HL-60/S4 treated with retinoic acid at 250 ng/mL for 4 days and 3 days (cell line): ENCODE measurements around the gene TTR.

ENCODE experiments used
- in situ Hi-C: fragments of 300-500 bp; cut with MboI; formaldehyde crosslinking; loops from 2 replicates; pipeline ENCODE4 v1.7.0; 2022; ENCODE audit warnings: low sequenced_read_pairs

The TTR gene

GRCh38 chr18:31577195-31577594 lies 14.5 kb upstream of the TTR start:
- in situ Hi-C loops: no loop called here

GRCh38 chr18:31578126-31578525 lies 13.6 kb upstream of the TTR start:
- in situ Hi-C loops: no loop called here

DNA sequence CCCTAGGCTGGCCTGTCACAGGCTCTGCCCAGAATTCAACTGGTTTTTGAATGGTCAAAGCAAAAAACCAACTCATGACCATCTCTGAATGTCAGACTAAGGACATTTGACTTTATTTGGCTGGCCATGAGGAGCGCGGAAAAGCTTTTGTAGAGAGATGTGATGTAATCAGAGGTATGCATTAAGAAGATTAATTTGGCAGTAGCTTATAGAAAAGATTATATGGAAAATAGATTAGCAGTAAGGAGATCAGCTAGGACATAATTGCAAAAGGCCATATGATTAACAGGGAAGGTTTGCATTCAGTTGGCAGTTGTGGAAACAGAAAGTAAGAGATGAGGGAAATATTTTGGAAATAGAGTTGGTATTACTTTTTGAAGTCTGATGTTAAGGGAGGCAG lies 12.3 kb upstream of the TTR start:
- in situ Hi-C loops: no loop called here

DNA sequence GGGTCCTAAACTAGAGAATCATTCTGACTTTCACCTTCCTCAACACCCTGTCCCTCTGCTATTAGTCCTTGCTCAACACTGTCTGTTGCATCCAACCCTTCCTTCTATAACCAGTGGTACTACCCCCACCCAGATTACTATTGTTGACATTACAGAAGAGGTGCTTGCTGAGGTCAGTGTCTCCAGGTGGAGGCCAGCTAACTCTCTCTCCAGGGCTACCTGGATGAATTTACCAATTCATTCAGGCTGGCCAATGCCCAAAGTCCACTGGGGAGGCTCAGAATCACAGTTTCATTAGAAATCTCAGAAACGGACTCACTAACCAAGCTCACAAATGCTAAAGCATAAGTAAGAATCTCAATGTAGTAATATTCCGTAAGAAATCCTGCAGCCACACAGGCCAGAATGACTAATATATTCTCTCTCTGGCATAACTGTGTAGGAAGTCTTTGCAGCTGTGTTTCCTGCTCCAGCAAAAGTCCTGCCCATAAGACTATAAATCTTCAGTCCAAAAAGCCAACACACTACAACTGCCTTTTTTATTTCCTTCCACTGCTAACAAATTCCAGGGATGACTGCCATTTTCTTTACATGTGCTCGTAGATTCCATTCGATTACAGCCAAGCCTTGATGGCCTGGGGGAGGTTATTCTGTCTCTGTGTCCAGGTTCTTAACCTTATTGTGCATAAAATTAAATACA lies 10.0 kb upstream of the TTR start:
- in situ Hi-C loops: no loop called here

GRCh38 chr18:31583185-31583854 lies 8.4 kb upstream of the TTR start:
- in situ Hi-C loops: no loop called here

GRCh38 chr18:31585991-31586390 lies 5.7 kb upstream of the TTR start:
- in situ Hi-C loops: no loop called here

DNA sequence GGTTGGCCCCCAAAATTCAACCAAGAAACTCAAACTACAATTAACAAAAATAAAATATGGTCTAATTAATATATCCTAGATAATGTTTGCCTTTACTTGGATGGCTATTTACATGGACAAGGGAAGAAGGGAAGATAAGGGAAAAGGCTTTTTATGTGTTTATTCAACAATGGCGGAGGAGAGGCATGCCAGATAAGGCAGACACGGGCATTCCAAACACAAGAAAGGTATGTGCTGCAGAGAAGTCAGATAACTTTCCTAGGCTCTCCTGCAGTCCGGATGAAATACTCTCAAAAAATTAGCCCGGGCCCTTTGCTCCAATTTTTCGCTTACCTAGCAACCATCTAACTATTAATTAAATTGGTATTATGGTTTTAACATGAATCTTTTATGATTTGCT lies 5.1 kb upstream of the TTR start:
- in situ Hi-C loops: no loop called here

DNA sequence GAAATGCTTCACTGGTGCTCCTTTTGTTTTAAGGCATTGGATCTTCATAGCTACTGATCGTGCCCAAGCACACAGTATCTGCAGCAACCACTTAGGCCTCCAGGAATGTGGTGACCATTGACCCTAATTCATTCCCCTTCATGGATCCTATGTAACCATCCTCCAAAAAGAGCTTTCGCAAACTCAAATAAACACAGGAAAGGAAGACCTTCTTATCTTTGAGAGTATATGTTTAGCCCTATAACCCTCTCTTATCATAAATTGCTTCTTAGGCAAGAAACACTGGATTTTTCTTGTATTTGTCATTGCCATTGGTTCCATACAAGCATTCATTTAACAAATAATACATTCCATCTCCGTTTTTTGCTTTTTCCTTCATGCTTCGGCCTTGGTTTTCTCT lies 4.1 kb upstream of the TTR start:
- in situ Hi-C loops: no loop called here

DNA sequence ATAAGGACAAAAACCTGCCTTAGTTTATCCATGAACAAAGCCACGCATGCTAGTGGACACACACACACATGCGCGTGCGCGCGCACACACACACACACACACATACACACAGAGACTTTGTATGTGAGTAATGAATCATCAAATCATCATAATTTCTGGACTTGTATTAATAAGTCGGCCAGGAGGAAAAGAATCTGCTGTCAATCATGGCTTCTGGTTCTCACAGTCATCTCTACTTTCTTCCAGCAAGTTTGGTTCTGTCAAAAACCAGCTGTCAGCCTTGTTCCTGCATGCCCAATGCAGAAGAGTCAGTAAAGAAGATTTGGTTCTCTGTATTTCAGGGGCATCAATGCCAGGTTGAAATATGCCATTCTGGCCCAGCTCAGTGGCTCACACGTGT lies 1.1 kb upstream of the TTR start:
- in situ Hi-C loops: no loop called here

DNA sequence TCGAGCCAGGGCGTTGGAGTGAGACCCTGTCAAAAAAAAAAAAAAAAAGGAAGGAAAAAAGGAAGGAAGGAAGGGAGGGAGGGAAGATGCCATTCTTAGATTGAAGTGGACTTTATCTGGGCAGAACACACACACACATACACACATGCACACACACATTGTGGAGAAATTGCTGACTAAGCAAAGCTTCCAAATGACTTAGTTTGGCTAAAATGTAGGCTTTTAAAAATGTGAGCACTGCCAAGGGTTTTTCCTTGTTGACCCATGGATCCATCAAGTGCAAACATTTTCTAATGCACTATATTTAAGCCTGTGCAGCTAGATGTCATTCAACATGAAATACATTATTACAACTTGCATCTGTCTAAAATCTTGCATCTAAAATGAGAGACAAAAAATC lies 564 bp upstream of the TTR start:
- in situ Hi-C loops: no loop called here

- in situ Hi-C loops: no loop called here
These were observed 955 bp downstream of the TTR start for GRCh38 chr18:31592506-31593157.

GRCh38 chr18:31595121-31595771 lies 3.6 kb downstream of the TTR start:
- in situ Hi-C loops: no loop called here

DNA sequence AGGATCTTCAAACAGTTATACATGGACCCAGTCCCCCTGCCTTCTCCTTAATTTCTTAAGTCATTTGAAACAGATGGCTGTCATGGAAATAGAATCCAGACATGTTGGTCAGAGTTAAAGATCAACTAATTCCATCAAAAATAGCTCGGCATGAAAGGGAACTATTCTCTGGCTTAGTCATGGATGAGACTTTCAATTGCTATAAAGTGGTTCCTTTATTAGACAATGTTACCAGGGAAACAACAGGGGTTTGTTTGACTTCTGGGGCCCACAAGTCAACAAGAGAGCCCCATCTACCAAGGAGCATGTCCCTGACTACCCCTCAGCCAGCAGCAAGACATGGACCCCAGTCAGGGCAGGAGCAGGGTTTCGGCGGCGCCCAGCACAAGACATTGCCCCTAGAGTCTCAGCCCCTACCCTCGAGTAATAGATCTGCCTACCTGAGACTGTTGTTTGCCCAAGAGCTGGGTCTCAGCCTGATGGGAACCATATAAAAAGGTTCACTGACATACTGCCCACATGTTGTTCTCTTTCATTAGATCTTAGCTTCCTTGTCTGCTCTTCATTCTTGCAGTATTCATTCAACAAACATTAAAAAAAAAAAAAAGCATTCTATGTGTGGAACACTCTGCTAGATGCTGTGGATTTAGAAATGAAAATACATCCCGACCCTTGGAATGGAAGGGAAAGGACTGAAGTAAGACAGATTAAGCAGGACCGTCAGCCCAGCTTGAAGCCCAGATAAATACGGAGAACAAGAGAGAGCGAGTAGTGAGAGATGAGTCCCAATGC lies 4.6 kb downstream of the TTR start:
- in situ Hi-C loops: no loop called here

GRCh38 chr18:31598021-31598805 lies 6.5 kb downstream of the TTR start:
- in situ Hi-C loops: no loop called here

DNA sequence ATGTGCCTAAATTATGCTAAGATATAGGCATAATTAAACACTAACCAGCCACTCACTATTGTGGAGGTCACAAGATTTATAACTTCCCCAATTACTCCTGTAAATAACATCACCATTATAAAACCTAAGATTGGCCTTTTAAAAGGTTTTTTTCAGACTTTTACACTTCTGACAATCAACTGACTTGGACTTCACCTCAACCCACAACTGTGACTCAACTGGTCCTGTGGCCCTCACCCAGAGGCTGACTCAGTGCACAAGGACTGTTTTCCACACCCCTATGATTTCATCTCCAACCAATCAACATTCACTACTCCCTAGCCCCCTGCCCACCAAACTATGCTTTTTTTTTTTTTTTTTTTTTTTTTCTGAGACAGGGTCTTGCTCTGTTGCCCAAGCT lies 11.6 kb downstream of the TTR start:
- in situ Hi-C loops: no loop called here

GRCh38 chr18:31606265-31606664 lies 14.6 kb downstream of the TTR start:
- in situ Hi-C loops: no loop called here

DNA sequence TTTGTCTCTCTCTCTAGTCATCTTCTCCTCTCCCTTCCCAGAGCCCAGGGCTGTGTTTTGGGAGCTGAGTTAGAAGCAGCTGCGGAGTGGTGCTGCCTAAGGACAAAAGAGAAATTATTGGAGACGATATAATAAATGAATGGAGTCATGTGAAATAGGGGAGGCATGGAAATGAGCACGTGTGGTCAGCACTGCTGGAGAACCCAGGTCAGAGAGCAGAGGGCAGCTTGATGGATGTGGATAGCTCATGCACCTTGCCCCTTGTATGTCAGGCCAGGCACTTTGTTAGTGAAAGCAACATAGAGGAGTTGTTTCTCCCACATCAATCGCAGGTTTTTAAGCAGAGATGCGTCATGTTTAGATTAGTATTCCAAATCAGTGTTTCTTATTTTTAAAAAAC lies 15.7 kb downstream of the TTR start:
- in situ Hi-C loops: no loop called here

GRCh38 chr18:31609886-31610285 lies 18.2 kb downstream of the TTR start:
- in situ Hi-C loops: no loop called here

DNA sequence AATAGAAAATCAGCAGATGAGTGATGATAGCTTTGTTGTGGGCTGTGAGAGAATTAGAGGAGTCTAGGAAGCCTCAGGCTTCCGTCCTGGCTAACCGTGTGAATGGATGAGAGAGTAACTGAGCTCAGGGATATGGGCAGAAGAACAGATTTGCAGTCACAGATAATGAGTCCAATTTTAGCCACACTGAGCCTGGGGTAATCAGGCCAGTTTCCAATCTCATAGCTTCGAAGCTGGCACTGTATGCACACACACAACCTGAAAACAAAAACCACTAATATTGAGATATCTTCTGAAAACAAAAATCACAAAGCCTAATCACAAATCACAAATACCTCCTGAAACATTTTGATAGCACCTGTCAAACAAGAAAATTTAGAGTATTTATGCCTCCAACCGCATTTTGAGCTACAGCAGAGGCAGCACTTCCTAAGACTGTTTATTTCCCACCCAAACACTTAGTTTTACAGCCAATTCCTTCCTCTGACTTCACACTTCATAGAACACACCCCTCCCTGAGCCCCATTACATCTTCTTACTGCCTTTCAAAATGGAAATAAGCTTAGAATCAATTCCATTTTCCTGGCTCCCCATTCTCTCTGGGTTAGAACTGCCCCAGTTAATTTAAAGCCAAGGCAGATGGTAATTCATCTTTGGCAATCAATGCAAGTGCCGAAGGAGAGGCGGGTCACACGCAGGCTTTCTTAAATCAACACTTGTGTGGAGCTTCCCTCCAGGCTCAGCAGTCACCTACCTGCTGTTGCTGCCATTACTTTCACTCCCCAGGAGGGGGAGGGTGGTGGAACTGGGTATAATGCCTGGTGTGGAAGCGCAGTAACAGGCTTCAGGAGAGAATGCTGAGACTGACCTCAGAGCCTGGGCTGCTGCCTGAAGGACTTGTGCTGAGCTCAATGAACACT lies 18.9 kb downstream of the TTR start:
- in situ Hi-C loops: no loop called here
